RPMI8226 (cell line): Measurements from ENCODE around the gene DDX6.

Experiments
- DNase-seq: peaks from one replicate; pipeline ENCODE4 v3.0.0-alpha.2; 2015

Gene DDX6

DNA sequence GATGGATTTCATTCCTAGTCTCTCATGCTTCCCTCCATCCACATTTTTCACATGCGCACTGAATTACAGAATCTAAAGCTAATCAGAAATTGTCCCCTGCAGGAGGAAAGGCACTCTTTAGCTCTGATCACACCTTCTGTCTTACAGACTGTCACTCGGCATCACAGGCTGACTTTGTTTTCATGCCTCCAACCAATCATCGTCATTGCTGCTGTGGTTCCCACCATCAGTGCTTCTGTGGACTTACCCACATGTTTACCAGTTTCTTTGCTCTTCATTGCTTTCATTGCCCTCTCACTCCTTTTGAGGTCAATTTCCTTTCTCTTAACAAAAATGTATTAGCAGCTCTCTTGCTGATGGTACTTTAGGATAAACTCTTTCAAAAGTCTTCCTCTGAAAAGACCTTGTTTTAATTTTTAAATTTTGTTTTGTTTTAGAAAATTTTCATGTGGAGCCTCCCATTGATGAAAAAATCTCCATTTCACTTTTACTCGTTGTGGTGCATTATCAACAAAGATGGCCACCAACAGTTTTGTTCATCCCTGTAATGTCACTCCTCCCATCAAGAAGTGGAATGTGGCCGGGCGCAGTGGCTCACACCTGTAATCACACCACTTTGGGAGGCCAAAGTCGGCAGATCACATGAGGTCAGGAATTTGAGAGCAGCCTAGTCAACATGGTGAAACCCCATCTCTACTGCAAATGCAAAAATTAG, 91.3 kb downstream of the DDX6 start:
- no peak for DNase-seq
